Common myeloid progenitor, CD34-positive (primary cell): Measurements from ENCODE around the gene PRDM15.

Source experiments
- CTCF ChIA-PET: fragments of 350-600 bp; sonication (Branson Sonifier 250); formaldehyde crosslinking; loops from one replicate; lab custom pipeline; 2021; ENCODE audit warnings: antibody characterized with exemption; lab: Charles Lee
- POLR2A ChIA-PET: fragments of 350-600 bp; sonication (Branson Sonifier 250); formaldehyde crosslinking; loops from one replicate; lab custom pipeline; 2021; ENCODE audit warnings: antibody characterized with exemption; lab: Charles Lee
- DNase-seq, 3 donors: peaks; one replicate each; pipeline versions ENCODE4 v3.0.0 to v3.0.0-alpha.2; 2013
- H3K27ac ChIP-seq, 2 experiments: 1 replicate in 1 of 2; 2 replicates in 1 of 2; pipeline ENCODE4 v1.7.0; 2013; ENCODE audit warnings: inconsistent platforms in 2 of 2, low read length in 2 of 2, mild to moderate bottlenecking in 2 of 2, low read depth in 1 of 2, moderate library complexity in 1 of 2; ENCODE audit not compliant: severe bottlenecking in 2 of 2, insufficient read depth in 1 of 2, poor library complexity in 1 of 2
- H3K27me3 ChIP-seq, 5 experiments: replicated peaks in 2 of 5; 1 replicate in 3 of 5; 2 replicates in 2 of 5; pipeline versions ENCODE4 v1.6.1 to v1.7.0; 2013; ENCODE audit warnings: low read length in 4 of 5, mild to moderate bottlenecking in 2 of 5, moderate library complexity in 2 of 5, inconsistent platforms in 1 of 5; ENCODE audit not compliant: insufficient read depth in 5 of 5, control insufficient read depth in 4 of 5
- H3K36me3 ChIP-seq, 4 experiments: 1 replicate in 2 of 4; 2 replicates in 2 of 4; pipeline versions ENCODE4 v1.6.1 to v1.7.0; 2013; ENCODE audit warnings: low read length in 3 of 4, control low read depth in 1 of 4, mild to moderate bottlenecking in 1 of 4; ENCODE audit not compliant: control insufficient read depth in 4 of 4, insufficient read depth in 4 of 4
- H3K4me1 ChIP-seq, 4 experiments: 1 replicate in 3 of 4; 2 replicates in 1 of 4; pipeline versions ENCODE4 v1.6.1 to v1.7.1; 2013; ENCODE audit warnings: low read length in 3 of 4, mild to moderate bottlenecking in 3 of 4, control low read depth in 1 of 4, inconsistent platforms in 1 of 4, moderate library complexity in 1 of 4; ENCODE audit not compliant: control insufficient read depth in 4 of 4, insufficient read depth in 4 of 4; ENCODE audit errors: control extremely low read depth in 1 of 4
- H3K4me3 ChIP-seq, 7 experiments: 1 replicate in 4 of 7; 2 replicates in 3 of 7; pipeline versions ENCODE4 v1.5.1 to v1.7.0; 2013; ENCODE audit warnings: mild to moderate bottlenecking in 7 of 7, low read length in 6 of 7, moderate library complexity in 6 of 7, inconsistent platforms in 2 of 7, low read depth in 2 of 7, control low read depth in 1 of 7; ENCODE audit not compliant: insufficient read depth in 4 of 7, control insufficient read depth in 1 of 7; ENCODE audit errors: extremely low read depth in 1 of 7
- H3K9me3 ChIP-seq, 5 experiments: 1 replicate in 4 of 5; 2 replicates in 1 of 5; pipeline versions ENCODE4 v1.6.1 to v1.7.1; 2013; ENCODE audit warnings: low read length in 4 of 5, mild to moderate bottlenecking in 2 of 5, inconsistent platforms in 1 of 5, low read depth in 1 of 5, moderate library complexity in 1 of 5; ENCODE audit not compliant: control insufficient read depth in 4 of 5, insufficient read depth in 2 of 5; ENCODE audit errors: control extremely low read depth in 1 of 5
- WGBS: methylation state at CpG from one replicate; pipeline ENCODE4 v1.1.5; 2013; ENCODE audit not compliant: insufficient coverage; 5-methylcytosine and 5-hydroxymethylcytosine counted together

The PRDM15 gene

GRCh38 chr21:41750051-41750450 is 129.1 kb downstream of the PRDM15 start:
- Histone ChIP-seq H3K27ac (no peak overlapping the region), H3K27me3 (peaks cover 0 to 9% (median 2%) of the 10 kb centered on the region in 5 experiments), H3K4me3 (no peak overlapping the region), H3K36me3 (no peaks in the 10 kb centered on the region), H3K9me3 (no peaks in the 10 kb centered on the region), H3K4me1 (peaks cover 0 to 2% (median 0%) of the 10 kb centered on the region in 4 experiments)
- DNase-seq = no peak
- CTCF ChIA-PET = no interaction called here
- WGBS = 88% methylated on average over 5 of the region's 7 CpGs
- POLR2A ChIA-PET = no interaction called here

- no peak overlapping the region for H3K27ac ChIP-seq
- ChIA-PET POLR2A (no interaction called here), CTCF (interaction anchor here (0.9 to 1.8 kb wide), 2 partner anchors 19 to 26 kb away, joined by 3 to 4 read pairs; no protein-coding TSS in a partner anchor)
- 99% methylated on average over 9 of the region's 10 CpGs for WGBS
- no peaks in the 10 kb centered on the region for H3K36me3 ChIP-seq
- DNase-seq = no peak
- peaks cover 0 to 2% (median 0%) of the 10 kb centered on the region in 4 experiments for H3K4me1 ChIP-seq
- no peaks in the 10 kb centered on the region for H3K9me3 ChIP-seq
- no peak overlapping the region for H3K4me3 ChIP-seq
- peaks cover 0 to 11% (median 5%) of the 10 kb centered on the region in 5 experiments for H3K27me3 ChIP-seq
Observed at GRCh38 chr21:41749286-41749685, 129.9 kb downstream of the PRDM15 start.
